GM21737 (cell line): Measurements from ENCODE around the gene RAD51B.

Experiments used
- ATAC-seq: cut with Tn5 transposase; IDR thresholded peaks from one replicate; pipeline ENCODE4 v1.9.1; 2021; ENCODE audit warnings: mild to moderate bottlenecking, moderate library complexity; ENCODE audit not compliant: unreplicated experiment

RAD51B gene

GRCh38 chr14:68343534-68344118, 524.0 kb downstream of the RAD51B start:
- ATAC-seq = no peak

GRCh38 chr14:68345738-68346137, 526.2 kb downstream of the RAD51B start:
- ATAC-seq = no peak

GRCh38 chr14:68346556-68347343, 527.2 kb downstream of the RAD51B start:
- ATAC-seq = no peak

- no peak for ATAC-seq
Observed at GRCh38 chr14:68349900-68350629, 530.5 kb downstream of the RAD51B start.

- no peak for ATAC-seq
Observed at GRCh38 chr14:68355415-68355814, 535.8 kb downstream of the RAD51B start.

- no peak for ATAC-seq
Observed at GRCh38 chr14:68357777-68358176, 538.2 kb downstream of the RAD51B start.

GRCh38 chr14:68358500-68358899, 538.9 kb downstream of the RAD51B start:
- ATAC-seq = no peak

GRCh38 chr14:68359022-68359836, 539.6 kb downstream of the RAD51B start:
- no peak for ATAC-seq

GRCh38 chr14:68359837-68360552, 540.4 kb downstream of the RAD51B start:
- ATAC-seq = no peak

GRCh38 chr14:68361231-68361630, 541.7 kb downstream of the RAD51B start:
- no peak for ATAC-seq

GRCh38 chr14:68362846-68363245, 543.3 kb downstream of the RAD51B start:
- no peak for ATAC-seq

- no peak for ATAC-seq
Observed at GRCh38 chr14:68363466-68363842, 543.9 kb downstream of the RAD51B start.

GRCh38 chr14:68363843-68364767, 544.5 kb downstream of the RAD51B start:
- ATAC-seq = no peak

- ATAC-seq = no peak
Observed at GRCh38 chr14:68364792-68365192, 545.2 kb downstream of the RAD51B start.

- ATAC-seq = no peak
Observed at GRCh38 chr14:68365228-68365627, 545.6 kb downstream of the RAD51B start.

GRCh38 chr14:68366656-68367055, 547.1 kb downstream of the RAD51B start:
- no peak for ATAC-seq

- no peak for ATAC-seq
Observed at GRCh38 chr14:68367536-68367935, 548.0 kb downstream of the RAD51B start.

- ATAC-seq = peak; percentile 43
Observed at GRCh38 chr14:68368850-68369249, 549.3 kb downstream of the RAD51B start.

- ATAC-seq = peak; percentile 41
Observed at GRCh38 chr14:68369281-68370056, 549.9 kb downstream of the RAD51B start.
